A549 treated with DMSO at 1 μM for 4 hours (cell line): ENCODE measurements around the gene RHD. TPM values are rescaled to one million over a fixed set of nuclear protein-coding genes. Genes with fewer than 3 reads are reported as not detected.

Source experiments
- total RNA-seq: library from RNA; stranded (reverse); fragments of 200-300 nt; extraction: Qiagen RNA extraction; gene quantifications from 5 replicates; pipeline ENCODE4 v1.2.3, GENCODE V29; 2022; ENCODE audit warnings: low read depth

Gene RHD
- not detected in 5 replicates for total RNA-seq

DNA sequence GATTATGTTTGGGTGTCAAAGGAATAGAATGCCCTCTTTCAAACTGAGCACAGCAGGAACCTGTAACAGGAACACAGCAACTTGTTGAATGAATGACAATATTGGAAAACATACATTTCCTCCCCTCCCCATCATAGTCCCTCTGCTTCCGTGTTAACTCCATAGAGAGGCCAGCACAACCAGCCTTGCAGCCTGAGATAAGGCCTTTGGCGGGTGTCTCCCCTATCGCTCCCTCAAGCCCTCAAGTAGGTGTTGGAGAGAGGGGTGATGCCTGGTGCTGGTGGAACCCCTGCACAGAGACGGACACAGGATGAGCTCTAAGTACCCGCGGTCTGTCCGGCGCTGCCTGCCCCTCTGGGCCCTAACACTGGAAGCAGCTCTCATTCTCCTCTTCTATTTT is at the start of gene RHD:
Gene RHD, plus strand, starts transcription at position 272 of the 400 bp plus-strand sequence. Its CDS starts 39 bp downstream, at position 311.

GRCh38 chr1:25232027-25232865 is 40.1 kb upstream of the RHD start, which contains the start of gene SYF2:
TSS of gene SYF2 (minus strand) at chr1:25232502. CDS start at chr1:25232467, 35 bp downstream.

GRCh38 chr1:25247024-25247828 is 25.1 kb upstream of the RHD start, which contains the start of gene RSRP1:
TSS of gene RSRP1 (minus strand) at chr1:25247454. CDS start at chr1:25246963, 491 bp downstream.

GRCh38 chr1:25338188-25338981 is 66.1 kb downstream of the RHD start, which contains the start of gene TMEM50A:
TSS of gene TMEM50A (plus strand) at chr1:25338334. CDS start at chr1:25340487, 2,153 bp downstream.

Other genes starting within 250 kb of the RHD start
- 36.7 to 44.0 TPM (median 38.1 TPM) in 5 replicates for gene SYF2, start 40.0 kb upstream of the RHD start, total RNA-seq
- gene RSRP1, start 25.1 kb upstream of the RHD start, total RNA-seq = 13.0 to 27.1 TPM (median 25.4 TPM) in 5 replicates
- gene TMEM50A, start 65.8 kb downstream of the RHD start, total RNA-seq = 70.9 to 85.9 TPM (median 75.2 TPM) in 5 replicates
- gene RHCE, start 148.3 kb downstream of the RHD start, total RNA-seq = 0.09 to 0.19 TPM (median 0.13 TPM) in 3 of 5 replicates, not detected in the others
- gene MACO1, start 158.4 kb downstream of the RHD start, total RNA-seq = 8.6 to 11.1 TPM (median 10.3 TPM) in 5 replicates